ENCODE measurements around the gene ACADSB.

ACADSB gene

DNA sequence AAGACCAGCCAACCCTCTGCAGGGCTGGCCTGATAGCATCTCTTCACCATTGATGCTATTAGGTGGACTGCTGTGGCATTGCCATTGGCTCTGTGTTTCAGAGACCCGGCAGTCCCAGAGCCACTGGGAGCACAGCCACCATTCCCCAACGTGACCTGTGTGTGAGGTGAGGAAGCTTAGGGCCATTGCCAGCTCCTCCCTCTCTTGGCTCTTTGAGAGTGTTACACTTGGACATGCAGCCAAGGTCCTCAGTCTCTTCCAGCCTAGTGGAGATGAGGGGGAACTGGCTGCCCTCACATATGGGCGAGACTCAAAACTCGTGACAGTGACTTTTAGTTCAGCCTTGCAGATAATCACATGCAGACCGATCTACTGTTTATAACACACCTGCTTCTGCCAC lies 87.6 kb downstream of the ACADSB start:
- DNase-seq = peak in 1 of 51 donors; percentile 32

GRCh38 chr10:123097039-123097438 lies 88.2 kb downstream of the ACADSB start:
- DNase-seq = no peak

- DNase-seq = no peak
These were observed 91.4 kb downstream of the ACADSB start for GRCh38 chr10:123100030-123100762.

DNA sequence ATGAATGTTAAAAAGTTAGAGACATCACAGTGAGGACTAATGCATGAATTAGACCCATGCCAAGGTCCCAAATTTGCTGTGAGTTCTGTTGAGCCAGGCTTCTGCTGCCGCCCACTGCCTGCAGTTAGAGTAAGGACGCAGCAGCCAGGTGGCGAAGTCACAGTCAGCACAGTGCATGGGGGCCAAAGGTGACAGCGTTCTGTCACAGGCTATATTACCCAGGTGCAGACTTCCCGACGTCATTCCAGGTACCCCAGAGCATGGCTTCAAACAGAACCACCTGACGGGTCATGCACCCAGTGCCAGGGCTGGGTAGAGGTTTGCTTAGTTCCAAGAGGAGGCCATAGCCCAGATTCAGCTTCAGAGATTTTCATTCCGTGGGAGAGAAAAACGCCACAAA lies 93.1 kb downstream of the ACADSB start:
- DNase-seq = no peak

DNA sequence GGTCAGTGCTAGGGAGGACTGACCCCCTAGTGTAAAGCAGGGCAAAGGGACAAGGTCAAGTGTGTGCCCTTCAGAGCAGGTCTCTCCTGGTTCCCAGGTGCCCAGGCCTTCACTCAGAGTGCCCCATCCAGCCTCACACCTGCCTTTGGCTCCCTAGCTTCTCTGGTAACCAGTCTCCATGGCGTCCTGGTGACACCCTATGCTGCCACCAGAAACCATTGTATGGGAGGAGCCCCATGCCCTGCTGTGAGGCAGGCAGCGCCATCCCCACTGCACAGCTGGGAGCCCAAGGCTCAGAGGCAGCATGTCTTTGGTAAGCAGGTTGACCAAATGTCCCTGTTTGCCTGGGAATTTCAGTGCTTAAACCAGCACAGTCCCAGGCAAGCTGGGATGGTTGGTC lies 93.9 kb downstream of the ACADSB start:
- no peak for DNase-seq

DNA sequence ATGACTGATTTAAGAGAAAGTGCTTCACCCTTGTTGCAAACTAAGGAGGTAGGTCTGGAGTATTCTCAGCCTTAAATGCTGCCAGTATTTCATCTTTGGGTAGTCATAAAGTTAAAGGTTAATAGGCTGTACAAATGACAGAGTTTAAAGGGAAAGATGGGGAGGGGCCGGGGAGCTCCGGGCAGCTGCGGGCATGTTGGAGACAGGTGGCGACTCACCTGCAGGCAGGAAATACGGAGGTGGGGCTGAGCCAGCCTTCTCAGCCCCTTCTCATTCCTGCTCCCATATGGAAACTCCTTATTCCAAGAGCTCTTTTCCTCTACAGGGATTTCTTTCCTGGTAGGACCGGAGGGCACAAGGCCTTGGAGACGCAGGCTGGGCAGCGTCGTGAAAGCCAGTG lies 95.1 kb downstream of the ACADSB start:
- no peak for DNase-seq
